Liver (tissue), 9 donors: ENCODE measurements around the gene ZAR1. TPM values are rescaled to one million over a fixed set of nuclear protein-coding genes. Genes with fewer than 3 reads are reported as not detected.

Experiments
- DNase-seq: peaks from one replicate; pipeline ENCODE4 v3.0.0-alpha.2; 2017; ENCODE audit warnings: low spot score
- H3K27ac ChIP-seq, 2 donors: one replicate each; pipeline ENCODE4 v1.7.0; 2013; ENCODE audit warnings: inconsistent platforms in 2 of 2, low read length in 2 of 2, control low read depth in 1 of 2, low read depth in 1 of 2, mild to moderate bottlenecking in 1 of 2
- H3K27me3 ChIP-seq, 4 donors: one replicate each; pipeline versions ENCODE4 v1.6.1 to v1.7.0; 2013; ENCODE audit warnings: low read length in 3 of 4, inconsistent platforms in 1 of 4, mild to moderate bottlenecking in 1 of 4, moderate library complexity in 1 of 4; ENCODE audit not compliant: control insufficient read depth in 4 of 4, insufficient read depth in 4 of 4
- H3K36me3 ChIP-seq, 4 donors: one replicate each; pipeline versions ENCODE4 v1.6.1 to v1.7.0; 2013; ENCODE audit warnings: low read length in 3 of 4, mild to moderate bottlenecking in 3 of 4, low read depth in 1 of 4, moderate library complexity in 1 of 4; ENCODE audit not compliant: control insufficient read depth in 4 of 4, insufficient read depth in 3 of 4
- H3K4me1 ChIP-seq, 4 donors: one replicate each; pipeline versions ENCODE4 v1.6.1 to v1.7.0; 2013; ENCODE audit warnings: low read length in 3 of 4, mild to moderate bottlenecking in 3 of 4, moderate library complexity in 1 of 4; ENCODE audit not compliant: control insufficient read depth in 4 of 4, insufficient read depth in 4 of 4
- H3K4me3 ChIP-seq, 3 donors: one replicate each; pipeline versions ENCODE4 v1.6.1 to v1.7.0; 2013; ENCODE audit warnings: low read length in 3 of 3, control low read depth in 1 of 3, low read depth in 1 of 3, mild to moderate bottlenecking in 1 of 3
- H3K9ac ChIP-seq, 2 donors: one replicate each; pipeline ENCODE4 v1.7.0; 2013; ENCODE audit warnings: low read length in 2 of 2, mild to moderate bottlenecking in 2 of 2, moderate library complexity in 2 of 2, control low read depth in 1 of 2, low read depth in 1 of 2
- H3K9me3 ChIP-seq, 4 donors: one replicate each; pipeline versions ENCODE4 v1.6.1 to v1.7.0; 2013; ENCODE audit warnings: low read length in 3 of 4; ENCODE audit not compliant: control insufficient read depth in 4 of 4
- ATF3 ChIP-seq: IDR thresholded peaks from 2 replicates; pipeline ENCODE4 v1.6.1; 2016; ENCODE audit warnings: antibody characterized with exemption
- CTCF ChIP-seq: fragments of 150-350 bp; IDR thresholded peaks from 2 replicates; pipeline ENCODE4 v1.5.1; 2017; ENCODE audit warnings: improper control_type of control experiment, low read depth, low read length; ENCODE audit not compliant: missing input control
- EGR1 ChIP-seq, 2 donors: IDR thresholded peaks; 2 replicates each; pipeline ENCODE4 v1.6.1; 2016 to 2018; ENCODE audit warnings: antibody characterized with exemption in 2 of 2, low read depth in 2 of 2
- FOXA1 ChIP-seq: IDR thresholded peaks from 2 replicates; pipeline ENCODE4 v1.6.1; 2016; ENCODE audit warnings: antibody characterized with exemption
- FOXA2 ChIP-seq: IDR thresholded peaks from 2 replicates; pipeline ENCODE4 v1.6.1; 2016; ENCODE audit warnings: antibody characterized with exemption
- GABPA ChIP-seq, 2 donors: IDR thresholded peaks in 1 of 2; conservative IDR thresholded peaks in 1 of 2; 2 replicates each; pipeline ENCODE4 v1.6.1; 2016; ENCODE audit warnings: antibody characterized with exemption in 2 of 2, mild to moderate bottlenecking in 1 of 2, moderate library complexity in 1 of 2
- HNF4A ChIP-seq, 2 donors: conservative IDR thresholded peaks; 2 replicates each; pipeline ENCODE4 v1.6.1; 2016; ENCODE audit warnings: antibody characterized with exemption in 2 of 2, mild to moderate bottlenecking in 2 of 2
- HNF4G ChIP-seq: IDR thresholded peaks from 2 replicates; pipeline ENCODE4 v1.6.1; 2016; ENCODE audit warnings: antibody characterized with exemption
- JUND ChIP-seq, 2 donors: IDR thresholded peaks; 2 replicates each; pipeline ENCODE4 v1.6.1; 2016; ENCODE audit warnings: antibody characterized with exemption in 2 of 2
- MAX ChIP-seq: IDR thresholded peaks from 2 replicates; pipeline ENCODE4 v1.6.1; 2016; ENCODE audit warnings: antibody characterized with exemption
- NR2F2 ChIP-seq: IDR thresholded peaks from 2 replicates; pipeline ENCODE4 v1.6.1; 2016; ENCODE audit warnings: antibody characterized with exemption
- RAD21 ChIP-seq, 2 donors: IDR thresholded peaks; 2 replicates each; pipeline ENCODE4 v1.6.1; 2016; ENCODE audit warnings: antibody characterized with exemption in 2 of 2, mild to moderate bottlenecking in 2 of 2
- RXRA ChIP-seq, 2 donors: IDR thresholded peaks; 2 replicates each; pipeline ENCODE4 v1.6.1; 2017 to 2018; ENCODE audit warnings: antibody characterized with exemption in 2 of 2, mild to moderate bottlenecking in 1 of 2
- SP1 ChIP-seq: IDR thresholded peaks from 2 replicates; pipeline ENCODE4 v1.6.1; 2018; ENCODE audit warnings: antibody characterized with exemption, mild to moderate bottlenecking
- TAF1 ChIP-seq: conservative IDR thresholded peaks from 2 replicates; pipeline ENCODE4 v1.6.1; 2016; ENCODE audit warnings: antibody characterized with exemption, mild to moderate bottlenecking
- YY1 ChIP-seq: IDR thresholded peaks from 2 replicates; pipeline ENCODE4 v1.6.1; 2016; ENCODE audit warnings: antibody characterized with exemption, mild to moderate bottlenecking
- ZBTB33 ChIP-seq: IDR thresholded peaks from 2 replicates; pipeline ENCODE4 v1.6.1; 2016; ENCODE audit warnings: antibody characterized with exemption
- WGBS: extraction: QIAGEN DNeasy Blood & Tissue Kit; methylation state at CpG from one replicate; pipeline ENCODE4 v1.1.7; 2013; 5-methylcytosine and 5-hydroxymethylcytosine counted together
- polyA plus RNA-seq, 2 donors: library from polyadenylated mRNA; stranded (reverse) in 1 of 2; unstranded in 1 of 2; fragments of 200-250 nt in 1 of 2; fragments of >200 nt in 1 of 2; fragmentation: Nextera tagmentation in 1 of 2; extraction: Ambion mirVana in 1 of 2; gene quantifications; one replicate each; pipeline versions ENCODE4 v1.2.1 to v1.2.3, GENCODE V29; 2013 to 2015
- total RNA-seq, 2 donors: library from RNA; depleted of rRNA; stranded (reverse); fragments of >200 nt; gene quantifications; one replicate each; pipeline ENCODE4 v1.2.3, GENCODE V29; 2014
- TF ChIP-seq, protein P1 (sequence below): IDR thresholded peaks from 2 replicates; pipeline ENCODE4 v1.6.1; 2016; ENCODE audit warnings: antibody characterized with exemption, mild to moderate bottlenecking
- donor health status: healthy.
- donor health status: healthy.
- donor health status: healthy.
- donor health status: healthy.
- donor health status: healthy.

ZAR1 gene
- total and polyA plus RNA-seq, 4 donors: 0.28 TPM; not detected in 3

GRCh38 chr4:48518143-48518542 lies 28.1 kb downstream of the ZAR1 start:
- no peak for DNase-seq
- Histone ChIP-seq H3K9me3 (no peaks in the 10 kb centered on the region), H3K27me3 (no peaks in the 10 kb centered on the region), H3K4me1 (no peaks in the 10 kb centered on the region), H3K4me3 (no peak overlapping the region), H3K27ac (no peak overlapping the region), H3K9ac (no peak overlapping the region), H3K36me3 (peaks cover 6 to 46% (median 40%) of the 10 kb centered on the region in 4 donors)
- whole genome bisulfite sequencing: 96% methylated on average over 3 of the region's 3 CpGs
- TF ChIP-seq GABPA (IDR thresholded peaks at IDR 0.05 in 1 of 2, conservative IDR thresholded peaks at IDR 0.05 in 1 of 2): no peak
- no peak for TF ChIP-seq SP1
- no peak for TF ChIP-seq YY1
- TF ChIP-seq, protein P1, sequence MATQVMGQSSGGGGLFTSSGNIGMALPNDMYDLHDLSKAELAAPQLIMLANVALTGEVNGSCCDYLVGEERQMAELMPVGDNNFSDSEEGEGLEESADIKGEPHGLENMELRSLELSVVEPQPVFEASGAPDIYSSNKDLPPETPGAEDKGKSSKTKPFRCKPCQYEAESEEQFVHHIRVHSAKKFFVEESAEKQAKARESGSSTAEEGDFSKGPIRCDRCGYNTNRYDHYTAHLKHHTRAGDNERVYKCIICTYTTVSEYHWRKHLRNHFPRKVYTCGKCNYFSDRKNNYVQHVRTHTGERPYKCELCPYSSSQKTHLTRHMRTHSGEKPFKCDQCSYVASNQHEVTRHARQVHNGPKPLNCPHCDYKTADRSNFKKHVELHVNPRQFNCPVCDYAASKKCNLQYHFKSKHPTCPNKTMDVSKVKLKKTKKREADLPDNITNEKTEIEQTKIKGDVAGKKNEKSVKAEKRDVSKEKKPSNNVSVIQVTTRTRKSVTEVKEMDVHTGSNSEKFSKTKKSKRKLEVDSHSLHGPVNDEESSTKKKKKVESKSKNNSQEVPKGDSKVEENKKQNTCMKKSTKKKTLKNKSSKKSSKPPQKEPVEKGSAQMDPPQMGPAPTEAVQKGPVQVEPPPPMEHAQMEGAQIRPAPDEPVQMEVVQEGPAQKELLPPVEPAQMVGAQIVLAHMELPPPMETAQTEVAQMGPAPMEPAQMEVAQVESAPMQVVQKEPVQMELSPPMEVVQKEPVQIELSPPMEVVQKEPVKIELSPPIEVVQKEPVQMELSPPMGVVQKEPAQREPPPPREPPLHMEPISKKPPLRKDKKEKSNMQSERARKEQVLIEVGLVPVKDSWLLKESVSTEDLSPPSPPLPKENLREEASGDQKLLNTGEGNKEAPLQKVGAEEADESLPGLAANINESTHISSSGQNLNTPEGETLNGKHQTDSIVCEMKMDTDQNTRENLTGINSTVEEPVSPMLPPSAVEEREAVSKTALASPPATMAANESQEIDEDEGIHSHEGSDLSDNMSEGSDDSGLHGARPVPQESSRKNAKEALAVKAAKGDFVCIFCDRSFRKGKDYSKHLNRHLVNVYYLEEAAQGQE: no peak
- TF ChIP-seq ZBTB33: no peak
- no peak for TF ChIP-seq FOXA2
- no peak for TF ChIP-seq ATF3
- no peak for TF ChIP-seq HNF4G
- no peak for TF ChIP-seq CTCF
- no peak for TF ChIP-seq FOXA1
- TF ChIP-seq RXRA (IDR thresholded peaks at IDR 0.05): no peak
- TF ChIP-seq EGR1 (IDR thresholded peaks at IDR 0.05; ENCODE audit: low read depth in 2 of 2): no peak
- TF ChIP-seq HNF4A (conservative IDR thresholded peaks at IDR 0.05): no peak
- no peak for TF ChIP-seq JUND (IDR thresholded peaks at IDR 0.05)
- TF ChIP-seq TAF1: no peak
- no peak for TF ChIP-seq NR2F2
- no peak for TF ChIP-seq RAD21 (IDR thresholded peaks at IDR 0.05)
- no peak for TF ChIP-seq MAX
